GM12875 (cell line): ENCODE results near the gene SCN4A.
"Not testable (repeated sequence)": the region's sequence is repeated elsewhere in the genome, so short reads cannot be mapped to it uniquely, and the experiment has no call there.

ENCODE experiments used
- H3K4me3 ChIP-seq: one replicate; pipeline ENCODE4 v1.5.1; 2011; ENCODE audit warnings: low read depth, low read length, control low read depth
- CTCF ChIP-seq: IDR thresholded peaks from 2 replicates; pipeline ENCODE4 v1.5.1; 2011; ENCODE audit warnings: low read depth, mild to moderate bottlenecking, control low read depth, inconsistent platforms, low read length, moderate library complexity, borderline replicate concordance; ENCODE audit not compliant: insufficient read depth

SCN4A gene

GRCh38 chr17:63928966-63929695 is 43.6 kb downstream of the SCN4A start:
- H3K4me3 ChIP-seq, result no peak overlapping the region

GRCh38 chr17:63928172-63928666 is 44.5 kb downstream of the SCN4A start:
- TF ChIP-seq CTCF, result no peak
- no peak overlapping the region for H3K4me3 ChIP-seq

More at GRCh38 chr17:63928966-63929695, 43.6 kb downstream of the SCN4A start:
- no peak for TF ChIP-seq CTCF

GRCh38 chr17:63927464-63928171 is 45.1 kb downstream of the SCN4A start:
- TF ChIP-seq CTCF, result no peak
- no peak overlapping the region for H3K4me3 ChIP-seq

- no peak for TF ChIP-seq CTCF
- no peak overlapping the region for H3K4me3 ChIP-seq
Observed at GRCh38 chr17:63926164-63926563, 46.6 kb downstream of the SCN4A start.

GRCh38 chr17:63925615-63926014 is 47.1 kb downstream of the SCN4A start:
- no peak overlapping the region for H3K4me3 ChIP-seq
- no peak for TF ChIP-seq CTCF

GRCh38 chr17:63922402-63922801 is 50.3 kb downstream of the SCN4A start:
- H3K4me3 ChIP-seq, result not testable (repeated sequence)

GRCh38 chr17:63920779-63921178 is 51.9 kb downstream of the SCN4A start:
- not testable (repeated sequence) for H3K4me3 ChIP-seq

GRCh38 chr17:63920050-63920449 is 52.7 kb downstream of the SCN4A start:
- not testable (repeated sequence) for H3K4me3 ChIP-seq
